ENCODE results near the gene RHOD. TPM values are rescaled to one million over a fixed set of nuclear protein-coding genes. Genes with fewer than 3 reads are reported as not detected.

Gene RHOD
- total and polyA plus RNA-seq, 4 experiments from 2014 or later: 0.58 to 0.79 TPM; not detected in 2

DNA sequence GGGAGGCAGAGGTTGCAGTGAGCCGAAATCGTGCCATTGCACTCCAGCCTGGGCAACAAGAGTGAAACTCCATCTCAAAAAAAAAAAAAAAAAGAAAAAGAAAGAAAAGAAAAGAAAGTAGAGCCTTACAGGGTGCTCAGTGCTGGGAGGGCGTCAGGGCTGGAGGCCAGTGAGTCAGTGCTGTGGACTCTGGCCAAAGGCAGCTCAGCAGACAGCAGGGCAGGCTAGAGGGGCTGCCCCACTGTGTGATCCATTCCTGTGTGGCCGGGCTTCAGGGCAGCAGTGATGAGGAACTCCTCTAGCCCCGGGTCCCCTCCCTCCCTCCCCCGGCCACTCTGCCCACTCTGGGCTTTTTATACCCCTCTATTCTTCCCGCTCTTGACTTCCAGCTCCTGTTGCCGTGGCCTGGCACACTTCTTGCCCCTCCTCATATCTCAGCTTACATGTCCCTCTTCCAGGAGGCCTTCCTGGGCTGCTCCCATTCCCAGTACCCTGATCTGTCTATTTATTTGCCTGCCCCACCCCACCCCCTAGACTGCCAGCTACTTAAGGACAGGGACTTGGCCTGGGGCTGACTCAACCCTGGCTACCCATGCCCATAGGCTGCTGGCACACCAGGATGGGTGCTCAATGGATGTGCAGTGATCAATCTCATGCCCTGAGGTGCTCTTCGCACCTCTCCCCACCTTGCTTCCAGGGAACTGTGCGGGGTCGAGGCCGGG is 23.7 kb upstream of the RHOD start:
- H3K36me3 Mint-ChIP-seq: no peaks in the 10 kb centered on the region
- Histone ChIP-seq H3K4me3 (ENCODE audit: low read length in 2 of 2) (no peak overlapping the region), H3K27ac (ENCODE audit: low read depth, low read length) (no peak overlapping the region), H3K4me1 (ENCODE audit: insufficient read depth, low read length) (no peaks in the 10 kb centered on the region), H3K27me3 (ENCODE audit: insufficient read depth, low read length) (peaks cover 4% of the 10 kb centered on the region), H3K36me3 (ENCODE audit: insufficient read depth, low read length) (no peaks in the 10 kb centered on the region), H3K9me3 (ENCODE audit: control insufficient read depth in 1 of 2, low read length in 2 of 2) (no peaks in the 10 kb centered on the region)
- H3K27me3 Mint-ChIP-seq: peaks cover 11 to 15% of the 10 kb centered on the region in 2 donors
- H3K4me1 Mint-ChIP-seq: no peaks in the 10 kb centered on the region
- no peak overlapping the region for H3K27ac Mint-ChIP-seq
- H3K9me3 Mint-ChIP-seq: no peaks in the 10 kb centered on the region
- H3K4me3 Mint-ChIP-seq: no peak overlapping the region
- ChIA-PET POLR2A (ENCODE audit: partially characterized antibody) (no interaction called here), CTCF (ENCODE audit: partially characterized antibody) (no interaction called here)
- intact Hi-C loops (cut with micrococcal nuclease): no loop called here
- DNase-seq: no peak

- DNase-seq: no peak
- H3K27me3 Mint-ChIP-seq: peaks cover 11 to 15% of the 10 kb centered on the region in 2 donors
- no peak overlapping the region for H3K4me3 ChIP-seq (ENCODE audit: low read length in 2 of 2)
- ChIA-PET POLR2A (ENCODE audit: partially characterized antibody) (no interaction called here), CTCF (ENCODE audit: partially characterized antibody) (no interaction called here)
- no peaks in the 10 kb centered on the region for H3K4me1 ChIP-seq (ENCODE audit: insufficient read depth, low read length)
- intact Hi-C loops (cut with micrococcal nuclease): no loop called here
- no peaks in the 10 kb centered on the region for H3K9me3 ChIP-seq (ENCODE audit: control insufficient read depth in 1 of 2, low read length in 2 of 2)
- no peaks in the 10 kb centered on the region for H3K4me1 Mint-ChIP-seq
- H3K27ac Mint-ChIP-seq: no peak overlapping the region
- H3K4me3 Mint-ChIP-seq: no peak overlapping the region
- H3K36me3 ChIP-seq (ENCODE audit: insufficient read depth, low read length): no peaks in the 10 kb centered on the region
- no peak overlapping the region for H3K27ac ChIP-seq (ENCODE audit: low read depth, low read length)
- peaks cover 4% of the 10 kb centered on the region for H3K27me3 ChIP-seq (ENCODE audit: insufficient read depth, low read length)
- no peaks in the 10 kb centered on the region for H3K36me3 Mint-ChIP-seq
- no peaks in the 10 kb centered on the region for H3K9me3 Mint-ChIP-seq
These were observed 22.9 kb upstream of the RHOD start for GRCh38 chr11:67033661-67034166.

- no peaks in the 10 kb centered on the region for H3K36me3 ChIP-seq (ENCODE audit: insufficient read depth, low read length)
- ChIA-PET CTCF (ENCODE audit: partially characterized antibody) (no interaction called here), POLR2A (ENCODE audit: partially characterized antibody) (no interaction called here)
- intact Hi-C loops (cut with micrococcal nuclease): no loop called here
- Mint-ChIP-seq H3K4me1 (no peaks in the 10 kb centered on the region), H3K36me3 (no peaks in the 10 kb centered on the region), H3K4me3 (no peak overlapping the region), H3K27ac (no peak overlapping the region), H3K9me3 (no peaks in the 10 kb centered on the region), H3K27me3 (peaks cover 9 to 11% of the 10 kb centered on the region in 2 donors)
- peaks cover 4% of the 10 kb centered on the region for H3K27me3 ChIP-seq (ENCODE audit: insufficient read depth, low read length)
- H3K27ac ChIP-seq (ENCODE audit: low read depth, low read length): no peak overlapping the region
- no peaks in the 10 kb centered on the region for H3K4me1 ChIP-seq (ENCODE audit: insufficient read depth, low read length)
- no peaks in the 10 kb centered on the region for H3K9me3 ChIP-seq (ENCODE audit: control insufficient read depth in 1 of 2, low read length in 2 of 2)
- H3K4me3 ChIP-seq (ENCODE audit: low read length in 2 of 2): no peak overlapping the region
- DNase-seq: no peak
These were observed 22.3 kb upstream of the RHOD start for GRCh38 chr11:67034350-67034749.

GRCh38 chr11:67040147-67040546 is 16.5 kb upstream of the RHOD start:
- Mint-ChIP-seq H3K27ac (no peak overlapping the region), H3K4me1 (no peaks in the 10 kb centered on the region), H3K4me3 (no peak overlapping the region), H3K27me3 (peaks cover 3 to 11% of the 10 kb centered on the region in 2 donors), H3K9me3 (no peaks in the 10 kb centered on the region), H3K36me3 (no peaks in the 10 kb centered on the region)
- Histone ChIP-seq H3K4me1 (ENCODE audit: insufficient read depth, low read length) (no peaks in the 10 kb centered on the region), H3K36me3 (ENCODE audit: insufficient read depth, low read length) (no peaks in the 10 kb centered on the region), H3K9me3 (ENCODE audit: control insufficient read depth in 1 of 2, low read length in 2 of 2) (no peaks in the 10 kb centered on the region), H3K4me3 (ENCODE audit: low read length in 2 of 2) (no peak overlapping the region), H3K27ac (ENCODE audit: low read depth, low read length) (no peak overlapping the region), H3K27me3 (ENCODE audit: insufficient read depth, low read length) (no peaks in the 10 kb centered on the region)
- POLR2A ChIA-PET (ENCODE audit: partially characterized antibody): no interaction called here
- no peak for DNase-seq
- intact Hi-C loops (cut with micrococcal nuclease): no loop called here
- CTCF ChIA-PET (ENCODE audit: partially characterized antibody): no interaction called here

- Mint-ChIP-seq H3K4me3 (no peak overlapping the region), H3K27ac (no peak overlapping the region)
- intact Hi-C loops (cut with micrococcal nuclease): no loop called here
These were observed 15.0 kb upstream of the RHOD start for GRCh38 chr11:67041602-67042001.

DNA sequence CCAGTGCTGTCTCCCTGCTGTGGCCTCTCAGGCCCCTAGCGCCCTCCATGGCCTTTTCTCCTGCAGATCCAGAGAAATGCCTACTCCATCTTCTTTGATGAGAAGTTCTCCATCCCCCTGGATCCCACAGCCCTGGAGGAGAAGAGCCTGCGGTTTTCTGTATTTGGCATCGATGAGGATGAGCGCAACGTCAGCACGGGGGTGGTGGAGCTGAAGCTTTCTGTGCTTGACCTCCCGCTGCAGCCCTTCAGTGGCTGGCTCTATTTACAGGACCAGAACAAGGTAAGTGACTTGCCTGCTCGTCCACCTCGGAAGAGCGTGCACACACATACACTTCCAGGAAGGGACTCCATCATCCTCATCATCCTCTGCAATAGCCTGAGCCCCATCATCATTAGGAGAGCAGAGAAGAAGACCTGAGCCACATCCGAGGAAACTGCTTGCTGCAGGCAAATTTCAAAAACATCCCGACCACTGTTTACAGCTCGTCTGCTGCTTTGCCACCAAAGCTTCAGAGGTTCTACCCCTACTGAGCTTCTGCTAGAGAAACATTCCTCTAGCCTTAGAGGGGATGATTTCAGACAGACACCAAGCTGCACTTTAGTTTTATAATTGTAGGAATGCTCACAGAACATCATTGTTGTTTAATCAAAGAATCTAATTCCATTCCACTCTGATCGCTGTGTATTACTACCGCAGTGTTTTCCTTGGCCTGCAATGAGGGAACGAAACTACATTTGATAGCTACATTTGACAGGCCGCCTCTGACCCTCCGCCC is 12.9 kb upstream of the RHOD start:
- H3K9me3 Mint-ChIP-seq: no peaks in the 10 kb centered on the region
- no peaks in the 10 kb centered on the region for H3K36me3 ChIP-seq (ENCODE audit: insufficient read depth, low read length)
- no peaks in the 10 kb centered on the region for H3K36me3 Mint-ChIP-seq
- POLR2A ChIA-PET (ENCODE audit: partially characterized antibody): no interaction called here
- H3K4me1 Mint-ChIP-seq: peaks cover 0 to 2% (median 0%) of the 10 kb centered on the region in 4 donors
- no peak overlapping the region for H3K4me3 Mint-ChIP-seq
- H3K27ac ChIP-seq (ENCODE audit: low read depth, low read length): no peak overlapping the region
- CTCF ChIA-PET (ENCODE audit: partially characterized antibody): no interaction called here
- H3K4me3 ChIP-seq (ENCODE audit: low read length in 2 of 2): no peak overlapping the region
- no peak for DNase-seq
- H3K27ac Mint-ChIP-seq: no peak overlapping the region
- peaks cover 5 to 15% of the 10 kb centered on the region in 2 donors for H3K27me3 Mint-ChIP-seq
- no peaks in the 10 kb centered on the region for H3K27me3 ChIP-seq (ENCODE audit: insufficient read depth, low read length)
- intact Hi-C loops (cut with micrococcal nuclease): no loop called here
- no peaks in the 10 kb centered on the region for H3K4me1 ChIP-seq (ENCODE audit: insufficient read depth, low read length)
- H3K9me3 ChIP-seq (ENCODE audit: control insufficient read depth in 1 of 2, low read length in 2 of 2): no peaks in the 10 kb centered on the region

More at GRCh38 chr11:67041602-67042001, 15.0 kb upstream of the RHOD start:
- Mint-ChIP-seq H3K36me3 (no peaks in the 10 kb centered on the region), H3K9me3 (no peaks in the 10 kb centered on the region), H3K4me1 (peaks cover 0 to under 1% (median 0%) of the 10 kb centered on the region in 4 donors), H3K27me3 (peaks cover 3 to 17% of the 10 kb centered on the region in 2 donors)
- Histone ChIP-seq H3K9me3 (ENCODE audit: control insufficient read depth in 1 of 2, low read length in 2 of 2) (no peaks in the 10 kb centered on the region), H3K4me3 (ENCODE audit: low read length in 2 of 2) (no peak overlapping the region), H3K4me1 (ENCODE audit: insufficient read depth, low read length) (no peaks in the 10 kb centered on the region), H3K36me3 (ENCODE audit: insufficient read depth, low read length) (no peaks in the 10 kb centered on the region), H3K27ac (ENCODE audit: low read depth, low read length) (no peak overlapping the region), H3K27me3 (ENCODE audit: insufficient read depth, low read length) (no peaks in the 10 kb centered on the region)
- CTCF ChIA-PET (ENCODE audit: partially characterized antibody): no interaction called here
- POLR2A ChIA-PET (ENCODE audit: partially characterized antibody): no interaction called here
- DNase-seq: no peak

DNA sequence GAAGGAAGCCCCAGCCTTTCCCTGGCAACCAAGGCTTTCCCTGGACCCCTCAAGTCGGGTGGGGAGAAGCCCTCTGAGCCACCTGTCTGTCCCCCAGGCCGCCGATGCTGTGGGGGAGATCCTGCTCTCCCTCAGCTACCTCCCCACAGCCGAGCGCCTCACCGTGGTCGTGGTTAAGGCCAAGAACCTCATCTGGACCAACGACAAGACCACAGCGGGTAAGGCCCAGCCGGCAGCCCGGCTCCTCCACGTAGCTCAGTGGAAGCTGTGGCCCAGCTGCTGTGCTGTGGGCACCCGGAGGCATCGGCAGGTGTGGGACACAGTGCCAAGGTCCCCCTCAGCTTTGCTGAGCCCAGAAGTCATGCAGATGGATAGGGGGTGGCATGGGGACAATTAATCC is 12.2 kb upstream of the RHOD start:
- intact Hi-C loops (cut with micrococcal nuclease): no loop called here
- Histone ChIP-seq H3K9me3 (ENCODE audit: control insufficient read depth in 1 of 2, low read length in 2 of 2) (no peaks in the 10 kb centered on the region), H3K36me3 (ENCODE audit: insufficient read depth, low read length) (no peaks in the 10 kb centered on the region), H3K4me1 (ENCODE audit: insufficient read depth, low read length) (no peaks in the 10 kb centered on the region), H3K27ac (ENCODE audit: low read depth, low read length) (no peak overlapping the region), H3K4me3 (ENCODE audit: low read length in 2 of 2) (no peak overlapping the region), H3K27me3 (ENCODE audit: insufficient read depth, low read length) (no peaks in the 10 kb centered on the region)
- POLR2A ChIA-PET (ENCODE audit: partially characterized antibody): no interaction called here
- no peak for DNase-seq
- Mint-ChIP-seq H3K4me1 (peaks cover 0 to 2% (median 0%) of the 10 kb centered on the region in 4 donors), H3K27me3 (peaks cover 5 to 15% of the 10 kb centered on the region in 2 donors), H3K27ac (no peak overlapping the region), H3K36me3 (no peaks in the 10 kb centered on the region), H3K9me3 (no peaks in the 10 kb centered on the region), H3K4me3 (no peak overlapping the region)
- CTCF ChIA-PET (ENCODE audit: partially characterized antibody): no interaction called here

Measured in CD4-positive, alpha-beta memory T cell (primary cell).